Measurements from ENCODE around the gene SYT2.

SYT2 gene

DNA sequence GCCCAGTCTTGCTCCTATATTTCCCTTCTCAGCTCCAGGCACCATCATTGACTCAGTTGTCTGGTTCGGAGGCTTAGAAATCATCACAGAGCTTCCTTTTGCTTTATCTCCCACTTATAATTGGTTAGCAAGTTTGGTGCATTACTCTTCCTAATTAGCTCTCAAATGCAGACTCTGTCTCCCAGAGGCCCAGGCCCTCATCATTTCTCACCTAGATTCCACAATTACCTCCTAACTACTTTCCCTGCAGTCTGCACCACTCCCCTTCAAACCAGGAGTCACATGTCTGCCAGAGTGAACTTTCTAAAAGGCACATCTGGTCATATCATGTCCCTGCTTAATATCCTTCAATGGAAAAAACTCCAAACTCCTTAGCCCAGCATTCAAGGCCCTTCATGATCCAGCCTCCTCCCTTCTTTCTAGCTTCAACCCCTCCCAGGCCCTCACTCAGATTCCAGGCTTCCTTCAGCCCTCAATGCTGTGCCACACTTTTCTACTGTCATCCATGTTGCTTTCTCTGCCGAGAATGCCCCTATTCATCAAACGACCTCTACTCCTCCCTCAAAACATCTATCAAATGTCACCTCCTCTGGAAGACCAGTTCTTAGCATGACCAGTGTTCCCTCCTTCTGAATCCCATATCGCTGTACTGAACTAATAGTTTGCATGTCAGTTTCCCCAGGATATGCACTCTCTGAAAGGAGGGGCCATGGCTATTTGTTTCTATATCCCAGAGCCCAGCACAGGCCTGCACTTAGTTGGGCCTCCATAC is 30.7 kb downstream of the SYT2 start:
- no peak for DNase-seq (ENCODE audit: low read depth in 2 of 2)

DNA sequence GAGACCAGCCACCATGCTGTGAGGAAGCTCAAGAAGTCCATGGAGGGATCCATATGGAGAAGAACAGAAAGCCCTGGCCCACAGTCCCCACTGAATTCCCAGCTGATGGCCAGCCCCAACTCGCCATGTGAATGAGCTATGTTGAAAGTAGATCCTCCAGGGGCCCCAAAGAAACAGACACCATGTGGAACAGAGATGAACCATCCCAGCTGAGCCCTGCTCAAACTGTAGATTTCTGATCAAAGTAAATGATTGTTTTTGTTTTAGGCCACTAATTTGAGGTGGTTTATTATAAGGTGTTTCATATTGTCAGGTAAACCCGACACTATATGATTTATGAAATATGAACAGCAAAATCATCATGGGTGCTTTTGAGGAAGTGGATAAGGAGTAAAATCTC is 32.8 kb downstream of the SYT2 start:
- no peak for DNase-seq (ENCODE audit: low read depth in 2 of 2)

- DNase-seq (ENCODE audit: low read depth in 2 of 2): no peak
Observed at GRCh38 chr1:202673531-202673930, 36.7 kb downstream of the SYT2 start.

- DNase-seq (ENCODE audit: low read depth in 2 of 2): no peak
Observed at GRCh38 chr1:202671399-202671798, 38.9 kb downstream of the SYT2 start.

DNA sequence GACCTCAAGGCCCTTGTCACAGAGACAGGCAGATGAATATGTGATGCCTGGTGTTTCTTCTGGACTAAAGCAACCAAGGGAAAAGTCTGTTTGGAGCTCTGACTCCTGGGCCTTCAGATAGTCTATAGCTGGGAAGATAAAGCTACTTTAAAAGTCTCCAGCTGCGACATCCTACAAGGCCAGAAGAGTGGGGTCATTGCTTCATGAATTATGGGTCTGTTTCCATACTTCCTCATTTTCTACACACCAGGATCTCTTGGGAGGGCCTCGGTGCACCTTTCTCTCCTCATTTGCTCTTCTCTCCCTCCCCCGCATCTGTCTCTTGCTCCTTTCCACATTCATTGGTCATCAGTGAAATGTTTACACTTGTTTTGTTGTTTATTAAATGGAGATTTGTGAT is 44.8 kb downstream of the SYT2 start:
- no peak for DNase-seq (ENCODE audit: low read depth in 2 of 2)

DNA sequence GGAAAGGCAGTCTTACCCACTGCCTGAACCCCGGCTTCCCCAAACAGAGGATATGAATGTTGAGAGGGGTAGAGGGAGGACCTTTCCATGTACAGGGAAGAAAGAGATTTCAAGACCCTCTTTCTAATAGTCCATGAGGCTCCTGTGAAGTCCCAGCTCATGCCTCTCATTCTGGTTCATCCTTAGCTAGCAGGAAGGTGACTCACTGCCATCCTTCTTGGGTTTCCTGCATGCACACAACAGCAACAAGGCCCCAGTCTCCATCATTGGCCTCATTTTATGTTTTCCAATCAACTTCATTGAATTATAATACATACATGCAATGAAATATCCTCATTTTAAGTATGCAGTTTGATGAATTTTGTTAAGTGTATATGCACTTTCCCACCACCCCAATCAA is 46.2 kb downstream of the SYT2 start:
- no peak for DNase-seq (ENCODE audit: low read depth in 2 of 2)

GRCh38 chr1:202663131-202663530 is 47.1 kb downstream of the SYT2 start:
- DNase-seq (ENCODE audit: low read depth in 2 of 2): no peak

GRCh38 chr1:202662081-202662480 is 48.2 kb downstream of the SYT2 start:
- DNase-seq (ENCODE audit: low read depth in 2 of 2): no peak

GRCh38 chr1:202661136-202661845 is 49.0 kb downstream of the SYT2 start:
- no peak for DNase-seq (ENCODE audit: low read depth in 2 of 2)

- DNase-seq (ENCODE audit: low read depth in 2 of 2): no peak
Observed at GRCh38 chr1:202659974-202660373, 50.3 kb downstream of the SYT2 start.

DNA sequence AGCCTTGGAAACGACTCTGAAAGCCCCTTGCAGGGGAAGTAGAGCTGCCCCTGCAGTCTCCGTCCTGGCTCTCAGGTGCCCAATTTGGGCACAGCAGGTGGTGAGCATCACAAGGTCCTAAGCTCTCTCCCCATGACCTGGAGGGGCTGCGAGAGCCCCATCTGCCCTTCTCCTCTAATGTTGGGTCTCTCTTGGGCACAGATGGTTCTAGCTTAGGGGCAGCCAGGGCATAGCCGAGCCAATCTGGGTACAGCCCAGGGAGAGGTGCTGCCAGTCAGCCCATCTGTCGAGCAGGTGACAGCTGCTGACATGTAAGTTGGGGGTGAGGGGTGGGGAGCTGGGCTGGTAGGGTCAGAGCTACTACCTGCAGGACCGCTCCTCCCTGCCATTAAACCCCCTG is 50.7 kb downstream of the SYT2 start:
- DNase-seq (ENCODE audit: low read depth in 2 of 2): no peak

DNA sequence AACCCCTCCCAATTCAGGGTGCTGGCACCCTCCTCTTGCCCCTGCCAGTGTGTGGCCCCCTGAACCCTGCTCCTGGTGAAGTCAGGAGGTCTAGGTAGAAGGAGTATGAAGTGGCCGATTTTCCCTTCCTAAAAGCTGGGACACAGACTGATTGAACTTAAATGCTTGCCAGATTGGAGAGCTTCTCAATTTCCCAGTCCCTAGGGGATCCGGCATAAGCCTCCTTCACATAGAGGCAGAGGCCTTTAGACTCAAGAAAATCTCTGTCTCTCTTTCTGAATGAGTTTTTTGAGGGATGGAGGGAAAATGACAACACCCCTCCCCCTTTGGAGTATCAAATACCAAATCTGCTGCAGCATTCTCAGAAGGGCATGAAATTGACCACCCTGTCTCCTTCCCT is 51.5 kb downstream of the SYT2 start:
- no peak for DNase-seq (ENCODE audit: low read depth in 2 of 2)

GRCh38 chr1:202658251-202658759 is 51.9 kb downstream of the SYT2 start:
- DNase-seq (ENCODE audit: low read depth in 2 of 2): no peak

- no peak for DNase-seq (ENCODE audit: low read depth in 2 of 2)
Observed at GRCh38 chr1:202656951-202657646, 53.2 kb downstream of the SYT2 start.

- no peak for DNase-seq (ENCODE audit: low read depth in 2 of 2)
Observed at GRCh38 chr1:202656057-202656456, 54.2 kb downstream of the SYT2 start.

- DNase-seq (ENCODE audit: low read depth in 2 of 2): no peak
Observed at GRCh38 chr1:202654079-202654478, 56.2 kb downstream of the SYT2 start.

DNA sequence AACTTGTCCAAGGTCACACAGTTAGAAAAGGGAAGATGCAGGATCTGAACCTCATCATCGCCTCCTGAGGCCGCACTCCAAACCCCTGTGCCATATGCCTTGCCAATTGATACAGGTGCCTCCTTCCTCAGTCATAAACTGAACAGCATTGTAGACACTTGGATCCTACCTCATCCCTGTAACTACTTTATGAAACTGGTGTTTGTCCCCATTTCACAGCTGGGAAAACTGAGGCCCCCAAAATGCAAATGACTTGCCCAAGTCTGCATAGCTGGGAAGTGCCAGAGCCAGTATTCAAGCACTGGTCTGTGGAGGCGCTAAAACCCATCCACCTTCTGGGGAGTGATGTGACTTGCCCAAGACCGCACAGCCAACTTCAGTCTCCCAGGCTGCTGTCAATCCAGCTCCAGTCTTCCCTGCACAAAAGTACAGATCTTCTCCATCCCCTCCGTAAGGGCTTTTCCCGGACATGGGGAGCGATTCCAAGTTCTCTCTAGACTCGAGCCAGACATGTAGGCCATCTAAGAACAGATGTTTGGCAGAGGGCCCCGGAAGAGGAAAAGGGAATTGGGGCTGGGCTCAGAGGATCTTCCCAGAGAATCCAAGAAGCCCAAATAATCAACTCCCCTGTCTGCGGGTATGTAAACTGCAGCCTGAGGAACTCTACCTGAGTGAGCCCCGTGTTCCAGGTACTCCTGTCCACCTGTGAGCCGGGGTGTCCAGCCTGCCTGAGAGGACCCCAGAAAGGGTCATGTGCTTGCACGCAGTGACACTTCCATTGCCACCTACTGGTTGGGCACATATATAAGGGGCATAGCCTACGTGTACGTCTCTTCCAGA is 60.5 kb downstream of the SYT2 start:
- DNase-seq (ENCODE audit: low read depth in 2 of 2): no peak

GRCh38 chr1:202648605-202649226 is 61.5 kb downstream of the SYT2 start:
- no peak for DNase-seq (ENCODE audit: low read depth in 2 of 2)

- no peak for DNase-seq (ENCODE audit: low read depth in 2 of 2)
Observed at GRCh38 chr1:202645097-202645476, 65.2 kb downstream of the SYT2 start.

DNA sequence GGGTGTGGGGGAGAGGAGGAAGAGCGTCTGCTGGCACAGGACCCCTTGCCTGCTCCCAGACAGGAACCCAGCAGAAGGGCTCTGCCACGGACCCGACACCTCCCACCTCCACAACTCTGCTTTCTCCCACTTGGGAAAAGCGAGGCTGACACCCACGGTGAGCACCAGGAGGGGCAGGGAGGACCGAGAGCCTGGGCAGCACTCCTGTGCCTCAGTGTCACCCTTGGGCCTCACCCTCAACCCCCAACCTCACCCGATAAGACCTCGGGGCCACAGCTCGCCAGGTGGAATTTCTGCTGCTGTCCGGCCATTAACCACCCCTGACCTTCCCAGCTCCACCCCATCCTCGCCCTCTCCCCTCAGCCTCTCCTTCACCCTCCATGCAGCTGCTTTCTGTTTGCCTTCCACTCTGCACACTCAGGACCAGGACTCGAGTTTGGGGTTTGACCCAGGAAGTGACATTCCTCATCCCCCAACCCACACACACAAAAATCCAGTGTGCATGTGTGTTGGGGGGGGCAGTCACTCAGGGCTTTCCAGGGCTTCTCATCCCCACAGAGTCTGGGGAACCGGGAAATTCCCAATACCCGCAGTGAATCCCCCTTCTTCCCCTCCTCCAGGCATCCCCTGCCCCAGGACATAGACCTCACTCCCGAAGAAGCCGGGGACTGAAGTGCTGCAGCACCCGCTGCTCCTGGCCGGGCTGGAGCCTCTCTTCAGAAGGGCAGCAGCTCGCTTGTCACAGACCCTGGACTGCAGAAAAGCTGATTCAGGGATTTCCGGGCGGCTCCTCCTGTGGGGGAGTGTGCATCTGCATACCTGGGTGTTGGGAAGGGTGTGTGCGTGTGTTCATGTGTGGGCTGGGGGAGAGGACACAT is 65.8 kb downstream of the SYT2 start:
- DNase-seq (ENCODE audit: low read depth in 2 of 2): no peak

Measured in stimulated activated CD8-positive, alpha-beta memory T cell treated with anti-CD3 and anti-CD28 coated beads, Interleukin-2, amount 100 ng/mL, for 1 hour (primary cell).